Activated CD4-positive, alpha-beta T cell treated with anti-CD3 and anti-CD28 coated beads for 24 hours (primary cell): ENCODE results near the gene ZFYVE27.

ENCODE experiments used
- DNase-seq, 2 donors: peaks; one replicate each; pipeline ENCODE4 v3.0.0-alpha.2; 2020; ENCODE audit warnings: low read depth in 2 of 2

ZFYVE27 gene

GRCh38 chr10:97714401-97715258, 22.3 kb upstream of the ZFYVE27 start:
- peak in 1 of 2 donors; percentile 22 for DNase-seq

GRCh38 chr10:97715259-97715874, 21.6 kb upstream of the ZFYVE27 start:
- no peak for DNase-seq

DNA sequence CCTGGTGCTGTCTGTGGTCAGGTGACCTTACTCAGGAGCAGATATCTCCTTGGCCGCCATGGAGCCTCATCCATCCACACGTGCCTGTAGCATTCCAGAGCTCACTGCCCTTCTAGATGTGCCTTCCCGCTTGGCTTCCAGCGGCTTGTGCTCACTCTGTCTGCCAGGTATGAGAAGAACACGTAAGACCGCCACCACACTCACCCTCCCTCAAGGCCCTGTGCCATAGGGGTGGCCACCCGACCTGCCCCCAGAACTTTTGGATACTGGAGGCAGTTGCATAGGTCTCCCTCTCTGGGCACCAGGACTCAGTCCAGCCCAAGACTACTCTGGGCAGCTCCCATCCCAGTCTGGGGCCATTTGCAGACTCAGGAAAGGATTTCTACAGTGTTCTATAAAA, 19.3 kb upstream of the ZFYVE27 start:
- DNase-seq = no peak

DNA sequence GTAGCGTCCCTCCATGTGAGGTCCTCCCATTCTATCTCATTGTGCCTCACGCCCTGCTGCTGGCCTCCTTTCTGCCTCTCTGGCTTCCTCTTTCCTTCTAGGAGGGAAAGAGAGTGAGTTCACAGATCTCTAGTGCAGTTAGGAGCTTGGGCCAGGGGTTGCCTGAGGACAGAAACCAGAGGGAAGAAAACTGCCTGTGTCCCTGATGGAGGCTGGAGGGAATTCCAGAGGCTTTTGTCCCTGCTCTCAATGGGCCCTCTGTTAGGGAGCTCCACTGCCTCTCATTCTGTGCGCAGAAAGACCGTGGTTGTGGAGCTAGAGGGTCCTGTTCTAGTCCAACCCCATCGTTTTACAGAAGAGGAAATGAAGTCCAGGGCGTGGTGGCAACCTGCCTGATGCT, 18.8 kb upstream of the ZFYVE27 start:
- DNase-seq = no peak

DNA sequence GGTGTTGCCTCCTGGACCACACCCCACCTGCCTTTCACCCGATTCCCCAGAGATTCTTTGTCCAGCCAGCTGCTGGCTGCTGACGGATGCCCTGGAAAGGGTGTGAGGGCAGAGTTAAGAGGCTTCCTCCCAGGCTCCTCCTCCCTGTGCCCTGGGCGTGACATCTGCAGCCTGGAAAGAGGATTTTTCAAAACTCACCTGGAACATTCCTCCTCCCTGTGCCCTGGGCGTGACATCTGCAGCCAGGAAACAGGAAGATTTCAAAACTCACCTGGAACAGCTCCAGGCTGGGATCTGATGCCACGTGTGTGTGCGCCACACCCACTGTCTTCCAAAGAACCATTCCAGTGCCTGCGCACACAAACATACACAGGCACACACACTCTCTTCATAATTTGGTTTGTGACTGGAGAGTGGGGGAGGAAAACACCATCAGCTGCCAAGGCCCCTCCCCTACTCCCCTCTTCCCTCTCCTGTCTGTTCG, 18.2 kb upstream of the ZFYVE27 start:
- DNase-seq = no peak

- no peak for DNase-seq
Observed at GRCh38 chr10:97719602-97720001, 17.3 kb upstream of the ZFYVE27 start.

- DNase-seq = no peak
Observed at GRCh38 chr10:97721871-97722780, 14.8 kb upstream of the ZFYVE27 start.

- no peak for DNase-seq
Observed at GRCh38 chr10:97723001-97723400, 13.9 kb upstream of the ZFYVE27 start.

DNA sequence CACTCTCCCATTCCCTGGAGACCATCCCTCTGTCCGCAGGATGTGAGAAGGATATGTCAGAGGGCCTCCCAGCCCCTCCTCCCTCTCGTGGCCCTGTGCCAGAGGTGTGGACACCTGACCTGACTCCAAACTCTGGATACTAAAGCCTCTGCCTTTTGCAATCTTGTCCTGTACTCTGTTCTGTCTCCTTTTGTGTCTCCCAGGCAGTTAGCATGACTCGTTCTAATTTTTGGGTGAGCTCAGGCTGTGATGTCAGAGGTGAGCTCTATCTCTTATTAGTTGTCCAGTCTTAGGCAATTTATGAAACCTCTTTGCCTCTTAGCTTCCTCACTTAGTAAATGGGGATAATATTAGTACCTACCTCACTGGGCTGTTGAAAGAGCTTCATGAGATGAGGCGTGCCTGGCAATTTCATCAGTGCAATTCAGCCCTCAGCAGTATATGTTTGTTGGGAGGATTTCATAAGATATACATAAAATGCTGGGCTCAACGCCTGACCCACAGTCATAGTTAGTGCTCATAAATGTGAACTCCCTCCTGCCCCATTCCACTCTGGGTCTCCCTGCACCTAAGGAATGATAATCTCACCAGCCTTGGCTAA, 12.5 kb upstream of the ZFYVE27 start:
- DNase-seq = no peak

DNA sequence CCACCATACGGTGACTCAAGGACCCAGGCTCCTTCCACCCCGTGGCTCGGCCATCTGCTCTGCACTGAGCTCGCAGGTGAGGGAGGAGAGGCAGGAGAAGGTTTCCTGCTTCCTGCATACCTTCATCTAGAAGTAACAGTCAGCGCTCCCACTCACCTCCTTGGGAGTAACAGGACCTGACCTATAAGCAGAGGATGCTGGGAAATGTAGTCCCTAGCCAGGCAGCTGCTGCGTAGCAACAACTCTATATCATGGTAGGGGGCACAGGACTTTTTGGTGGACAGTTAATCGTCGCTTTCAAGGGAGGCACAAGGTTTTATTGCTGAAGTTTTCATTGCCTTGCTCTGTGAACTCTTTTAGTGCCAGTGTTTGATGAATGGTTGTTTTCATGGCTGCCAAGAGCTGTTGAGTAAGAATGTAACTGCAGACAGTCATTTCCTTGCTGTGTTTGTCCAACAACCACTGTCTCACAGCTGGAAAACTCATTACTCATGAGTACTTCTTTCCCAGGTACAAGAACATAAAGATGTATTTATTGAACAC, 10.2 kb upstream of the ZFYVE27 start:
- DNase-seq = no peak

DNA sequence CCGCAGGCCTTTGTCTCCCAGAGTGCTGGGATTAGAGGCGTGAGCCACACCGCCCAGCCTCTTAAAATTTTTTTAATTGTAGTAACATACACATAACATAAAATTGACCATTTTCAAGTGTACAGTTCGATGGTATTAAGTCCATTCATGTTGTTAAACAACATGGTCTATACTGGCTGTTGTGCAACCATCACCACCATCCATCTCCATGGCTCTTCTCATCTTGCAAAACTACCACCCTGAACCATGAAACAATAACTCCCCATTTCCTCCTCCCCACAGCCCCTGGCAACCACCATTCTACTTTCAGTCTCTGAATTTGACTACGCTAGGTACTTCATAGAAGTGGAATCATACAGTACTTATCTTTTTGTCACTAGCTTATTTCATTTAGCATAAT, 7.9 kb upstream of the ZFYVE27 start:
- no peak for DNase-seq

GRCh38 chr10:97731346-97732051, 5.4 kb upstream of the ZFYVE27 start:
- peak; percentile 28 to 34 for DNase-seq

DNA sequence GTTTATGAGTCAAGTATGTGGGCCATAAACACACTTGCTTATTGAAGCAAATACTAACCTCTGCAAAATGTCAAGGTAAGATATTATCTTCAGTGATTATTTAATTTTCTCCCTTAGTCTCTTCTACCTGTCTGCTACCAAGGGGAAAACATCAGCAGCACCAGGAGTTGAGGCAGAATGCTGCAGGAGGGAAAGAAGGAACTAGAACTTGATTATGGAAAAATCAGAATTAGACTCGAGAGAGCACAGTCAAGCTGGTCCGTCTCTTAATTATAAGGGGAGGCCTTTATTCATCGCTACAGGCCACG, 4.9 kb upstream of the ZFYVE27 start:
- DNase-seq = no peak

GRCh38 chr10:97733256-97733655, 3.7 kb upstream of the ZFYVE27 start:
- DNase-seq = no peak

- DNase-seq = no peak
Observed at GRCh38 chr10:97734021-97734420, 2.9 kb upstream of the ZFYVE27 start.

GRCh38 chr10:97736403-97736901, 476 bp upstream of the ZFYVE27 start:
- no peak for DNase-seq

DNA sequence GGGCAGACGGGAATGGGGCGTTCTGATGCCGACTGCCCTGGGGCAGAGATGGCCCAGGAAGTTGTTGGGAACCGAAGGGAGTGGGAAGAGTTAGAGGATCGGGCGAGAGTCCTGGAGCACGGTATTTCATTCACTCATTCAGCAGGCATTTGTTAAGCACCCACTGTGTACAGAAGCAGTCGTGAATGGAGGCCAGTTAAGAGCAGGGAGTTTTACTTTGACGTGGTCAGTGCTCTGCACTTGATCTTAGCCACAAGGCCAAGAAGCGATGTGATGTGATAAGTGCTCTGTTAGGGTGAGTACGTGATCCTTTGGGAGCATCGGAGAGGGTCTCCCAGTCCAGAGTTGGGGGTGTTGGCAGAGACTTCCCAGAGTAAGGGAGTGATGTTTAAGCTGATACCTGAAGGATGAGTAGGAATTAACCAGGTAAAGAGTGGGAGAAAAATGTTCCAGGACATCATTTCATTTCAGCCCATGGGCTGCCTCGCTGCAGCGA, 890 bp downstream of the ZFYVE27 start:
- DNase-seq = no peak

- DNase-seq = no peak
Observed at GRCh38 chr10:97738616-97739015, 1.7 kb downstream of the ZFYVE27 start.

- no peak for DNase-seq
Observed at GRCh38 chr10:97740613-97741012, 3.7 kb downstream of the ZFYVE27 start.

GRCh38 chr10:97743169-97743943, 6.4 kb downstream of the ZFYVE27 start:
- DNase-seq = no peak
